Measurements from ENCODE around the gene DISP3.

The DISP3 gene

DNA sequence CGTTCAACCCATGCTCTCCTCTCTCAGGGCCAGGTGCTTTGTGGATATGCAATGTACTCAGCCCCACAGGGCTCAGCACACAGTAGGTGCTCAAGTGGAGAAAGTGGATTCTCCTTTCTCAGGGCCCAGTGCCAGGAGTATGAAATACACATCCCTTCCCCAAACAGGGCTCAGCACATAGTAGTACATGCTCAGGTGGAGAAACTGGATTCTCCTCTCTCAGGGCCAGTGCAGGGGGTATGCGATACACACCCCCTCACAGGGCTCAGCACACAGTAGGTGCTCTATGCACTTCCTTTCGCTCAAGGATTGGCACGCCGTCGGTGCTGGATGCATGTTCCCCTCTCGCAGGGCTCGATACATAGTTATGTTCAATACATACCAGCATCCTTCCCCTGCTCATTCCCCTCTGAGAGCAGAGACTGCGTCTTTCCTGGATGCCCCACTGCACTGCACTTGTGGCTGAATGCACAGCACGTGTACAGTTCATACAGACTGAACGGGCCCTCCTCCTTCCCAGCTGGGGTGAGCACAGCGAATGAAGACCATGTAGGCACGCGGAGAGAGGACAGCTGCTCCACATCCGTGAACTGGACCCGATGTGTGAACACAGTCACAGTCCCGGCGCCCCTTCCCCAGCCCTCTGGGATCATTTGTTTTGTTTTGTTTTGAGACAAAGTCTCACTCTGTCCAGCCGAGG lies 16.6 kb upstream of the DISP3 start:
- no peak for DNase-seq

DNA sequence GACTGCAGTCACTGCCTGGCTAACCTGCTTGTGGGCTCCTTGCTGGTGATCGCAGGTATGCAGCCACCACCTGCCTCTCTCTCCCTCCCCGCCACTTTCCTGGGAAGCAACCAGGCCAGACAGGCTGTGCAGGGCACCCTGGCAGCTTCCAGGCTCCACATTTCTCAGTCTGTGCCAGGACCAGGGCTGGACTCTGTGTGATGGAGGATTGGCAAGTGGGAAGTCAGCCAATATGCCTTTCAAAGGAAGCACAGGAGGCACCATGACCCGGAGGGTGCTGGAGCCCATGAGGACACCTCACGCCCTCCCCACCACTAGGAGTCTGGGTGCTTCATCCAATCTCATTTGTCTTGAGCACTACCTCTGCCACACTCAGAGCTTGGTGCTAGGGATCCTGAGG lies 15.8 kb upstream of the DISP3 start:
- DNase-seq = no peak

DNA sequence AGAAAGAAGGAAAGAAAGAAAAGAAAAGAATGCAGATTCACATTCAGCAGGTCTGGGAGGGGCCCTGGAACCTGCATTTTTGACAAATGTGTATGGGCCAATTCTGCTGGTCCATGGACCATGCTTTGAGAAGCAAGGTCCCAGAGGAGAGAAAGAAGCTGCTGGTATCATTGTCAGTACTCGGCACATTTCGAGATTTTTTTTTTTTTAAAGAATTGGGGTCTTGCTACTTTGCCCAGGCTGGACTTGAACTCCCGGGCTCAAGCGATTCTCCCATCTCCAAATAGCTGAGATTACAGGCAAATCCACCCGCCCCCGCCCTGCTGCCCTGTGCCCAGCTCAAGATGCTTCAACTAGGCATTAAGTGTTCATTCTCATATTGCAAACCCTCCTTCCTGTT lies 13.6 kb upstream of the DISP3 start:
- no peak for DNase-seq

DNA sequence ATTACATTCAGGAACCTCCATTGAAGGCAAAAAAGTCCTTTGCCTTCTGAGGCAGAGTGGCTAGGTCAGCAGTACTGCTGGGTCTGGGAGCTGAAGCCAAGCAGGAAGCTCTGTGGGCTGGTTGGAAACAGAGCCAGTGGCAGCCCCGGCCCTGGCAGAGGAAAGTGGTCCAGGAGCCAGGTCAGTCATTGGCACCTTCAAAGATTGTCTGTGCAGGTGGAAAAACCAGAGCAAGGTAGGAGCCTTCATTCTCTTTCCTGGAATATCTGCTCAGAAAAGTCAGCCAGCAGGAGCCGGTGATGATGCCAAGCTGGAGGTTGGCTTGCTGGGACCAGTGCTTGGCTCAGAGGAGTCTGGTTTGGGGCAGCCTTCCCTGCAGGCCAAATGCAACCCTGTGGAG lies 12.5 kb upstream of the DISP3 start:
- no peak for DNase-seq

DNA sequence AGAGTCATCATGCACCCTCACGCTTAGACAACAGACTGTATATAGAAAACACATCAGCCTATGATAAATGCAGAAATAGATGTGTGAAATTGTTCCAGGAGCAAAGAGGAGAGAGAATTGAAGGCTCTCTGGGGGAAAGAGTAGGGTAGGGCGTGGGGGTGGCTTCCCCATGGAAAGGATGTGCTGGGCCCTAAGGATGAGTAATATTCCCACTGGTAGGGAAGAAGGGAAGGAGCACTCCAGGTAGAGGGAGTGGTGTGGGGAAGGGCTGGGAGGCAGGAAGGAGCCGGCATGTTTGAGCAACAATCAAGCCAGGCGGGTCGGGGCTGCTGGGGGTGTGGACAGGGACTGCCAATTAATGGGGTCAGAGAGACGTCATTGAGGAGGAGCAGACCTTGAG lies 10.1 kb upstream of the DISP3 start:
- DNase-seq = no peak

DNA sequence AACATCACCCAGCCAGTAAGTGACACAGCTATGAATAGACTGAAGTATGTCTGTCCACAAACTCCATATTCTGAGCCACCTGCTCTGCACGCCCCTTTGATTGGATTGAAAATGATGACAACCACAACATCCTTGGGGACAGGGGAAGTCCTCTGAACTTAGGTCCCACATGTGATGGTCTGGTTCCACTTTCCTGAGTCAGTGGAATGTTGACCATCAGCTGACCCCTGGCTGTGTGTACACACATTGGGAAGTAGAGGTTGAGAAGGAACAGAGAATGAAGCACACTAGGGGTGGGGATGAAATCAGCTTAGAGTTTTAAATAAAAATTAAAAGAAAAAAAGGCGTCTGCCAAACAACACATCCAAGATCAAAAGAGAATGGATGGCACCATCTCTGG lies 8.0 kb upstream of the DISP3 start:
- DNase-seq = no peak

DNA sequence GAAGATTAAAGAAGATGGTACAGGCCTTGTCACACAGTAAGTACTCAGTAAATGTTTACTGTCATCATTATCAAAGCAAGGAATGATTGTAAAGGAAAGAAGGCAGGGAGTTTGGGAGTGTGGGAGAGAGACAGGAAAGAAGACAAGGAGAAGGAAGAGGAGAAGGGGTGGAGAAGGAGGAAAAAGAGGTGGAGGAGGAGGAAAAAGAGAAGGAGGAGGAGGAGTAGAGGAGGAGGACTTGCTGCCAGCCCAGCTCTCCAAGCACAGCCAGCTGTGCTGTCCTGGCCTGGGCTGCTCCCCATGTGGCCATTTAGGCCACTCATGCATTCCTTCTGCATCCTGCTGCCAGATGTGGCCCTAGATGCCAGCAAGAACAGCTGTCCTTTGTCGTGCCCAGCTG lies 7.5 kb upstream of the DISP3 start:
- no peak for DNase-seq

DNA sequence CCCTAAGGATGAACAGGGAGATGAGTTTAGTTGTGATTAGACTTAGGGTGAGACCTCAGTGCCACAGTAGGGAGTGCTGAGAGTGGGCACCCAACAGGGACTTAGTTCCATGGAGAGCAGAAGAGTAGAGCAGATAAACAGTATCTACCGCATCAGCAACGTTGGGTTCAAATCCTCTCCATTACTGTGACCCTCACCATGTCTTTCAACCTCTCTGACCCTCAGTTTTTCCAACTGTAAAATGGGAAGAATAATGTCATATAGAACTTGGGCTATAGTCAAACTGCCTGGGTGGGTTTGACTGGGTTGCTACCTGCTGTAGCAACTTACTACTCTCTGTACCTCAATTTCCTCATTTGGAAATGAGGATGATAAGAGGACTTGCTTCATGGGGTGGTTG lies 6.7 kb upstream of the DISP3 start:
- DNase-seq = no peak

DNA sequence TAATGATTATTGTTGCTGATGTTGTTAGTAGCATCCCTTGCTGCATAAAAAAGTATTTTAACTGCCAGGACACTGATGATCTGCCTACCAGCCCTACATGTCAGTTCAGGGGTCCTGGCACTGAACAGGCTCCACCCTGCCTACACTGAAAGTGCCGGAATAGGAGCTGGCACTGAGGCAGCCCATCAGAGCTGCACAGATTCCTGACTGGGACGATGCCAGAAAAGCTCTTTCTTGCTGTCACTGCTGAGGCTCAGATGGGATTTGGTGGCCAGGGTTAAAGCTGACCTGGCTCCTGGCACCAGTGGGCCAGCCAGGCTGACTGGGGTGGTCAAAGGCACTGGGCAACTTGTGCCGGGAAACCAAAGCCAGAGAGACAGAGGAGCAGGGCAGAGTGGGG lies 6.2 kb upstream of the DISP3 start:
- DNase-seq = no peak

DNA sequence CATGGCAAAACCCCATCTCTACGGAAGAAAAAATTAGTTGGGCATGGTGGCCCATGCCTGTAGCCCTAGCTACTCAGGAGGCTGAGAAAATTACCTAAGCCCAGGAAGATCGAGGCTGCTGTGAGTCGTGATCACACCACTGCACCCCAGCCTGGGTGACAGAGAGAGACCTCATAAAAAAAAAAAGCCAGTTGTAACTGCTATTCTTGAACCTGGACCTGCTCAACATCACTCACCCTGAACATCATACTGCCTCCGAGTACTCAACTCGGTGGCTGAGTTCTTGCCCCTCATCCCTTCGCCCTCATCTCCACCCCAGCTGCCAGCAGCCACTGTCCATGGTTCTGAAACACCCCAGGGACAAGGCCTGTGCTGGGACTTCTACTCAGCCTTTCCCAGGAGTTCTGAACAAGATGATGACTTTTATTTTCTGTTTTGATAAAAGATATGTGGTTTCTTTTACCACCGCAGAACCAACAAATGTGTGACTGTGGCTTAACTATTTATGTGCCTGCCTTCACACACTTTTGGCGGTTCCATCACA lies 5.4 kb upstream of the DISP3 start:
- peak; percentile 31 for DNase-seq

DNA sequence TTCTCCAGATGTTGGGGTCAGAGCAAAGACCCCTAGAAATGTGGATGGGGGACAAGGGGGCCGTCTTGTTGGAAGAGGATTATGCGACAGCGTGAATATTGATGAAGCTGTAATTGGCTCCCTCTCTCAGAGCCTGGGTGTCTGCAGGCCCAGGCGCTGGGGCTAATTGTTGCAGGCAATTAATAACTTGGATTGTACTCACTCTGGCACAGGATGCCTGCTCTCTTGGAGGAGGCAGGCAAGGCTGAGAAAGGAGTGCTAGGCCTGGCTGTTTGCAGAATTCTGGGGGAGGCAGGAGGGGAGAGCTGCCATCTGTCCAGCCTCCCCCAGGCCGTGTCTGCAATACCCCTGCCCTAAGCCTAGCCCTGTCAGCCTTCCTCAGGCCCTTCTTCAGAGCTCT lies 4.1 kb upstream of the DISP3 start:
- DNase-seq = no peak

DNA sequence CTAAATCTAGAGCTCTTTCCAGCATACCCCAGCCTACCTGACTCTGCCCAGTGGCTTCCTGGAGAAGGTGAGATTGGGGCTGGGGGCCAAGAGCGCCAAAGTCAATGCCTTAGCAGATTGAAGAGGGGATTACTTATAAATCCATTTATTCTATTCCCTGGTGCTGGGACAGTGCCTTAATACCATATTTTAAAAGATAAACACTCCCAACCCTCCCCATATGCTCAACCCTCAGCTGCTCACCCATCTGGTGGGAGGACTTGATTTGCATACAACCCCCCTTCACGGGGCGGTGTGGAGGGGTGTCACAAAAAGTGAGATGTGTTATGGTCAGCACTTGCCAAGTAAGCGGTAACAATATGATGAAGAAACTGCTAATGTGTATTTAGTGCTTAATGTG lies 3.2 kb upstream of the DISP3 start:
- no peak for DNase-seq

DNA sequence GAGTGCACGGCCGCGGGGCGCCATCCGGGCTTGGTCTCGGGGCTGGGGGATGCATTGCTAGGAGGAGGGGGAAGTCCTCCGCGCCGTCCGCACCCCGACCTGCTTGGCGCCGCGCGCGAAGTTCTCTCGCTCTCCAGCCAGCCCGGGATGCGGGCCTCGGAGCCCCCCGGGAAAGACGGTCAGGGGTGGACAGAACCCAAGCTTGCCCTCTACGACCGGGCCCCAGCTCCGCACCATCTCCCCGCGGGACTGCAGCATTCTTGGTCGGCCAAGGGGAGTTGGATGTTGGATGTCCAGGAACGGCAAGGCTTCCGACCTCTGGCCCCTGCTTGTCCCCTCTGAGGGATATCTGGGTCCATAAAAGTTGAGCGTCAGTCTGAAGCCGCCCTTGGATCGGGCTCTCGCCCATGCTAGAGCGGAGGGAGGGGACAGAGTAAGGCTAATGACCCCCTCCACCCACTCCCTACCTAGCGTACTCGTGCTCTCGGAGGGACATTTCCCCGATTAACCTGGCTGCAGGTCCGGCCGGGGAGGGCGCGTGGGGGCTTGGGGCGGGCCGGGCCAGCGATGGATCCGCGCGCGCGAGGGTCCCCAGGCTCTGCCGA lies 522 bp downstream of the DISP3 start:
- DNase-seq = no peak

DNA sequence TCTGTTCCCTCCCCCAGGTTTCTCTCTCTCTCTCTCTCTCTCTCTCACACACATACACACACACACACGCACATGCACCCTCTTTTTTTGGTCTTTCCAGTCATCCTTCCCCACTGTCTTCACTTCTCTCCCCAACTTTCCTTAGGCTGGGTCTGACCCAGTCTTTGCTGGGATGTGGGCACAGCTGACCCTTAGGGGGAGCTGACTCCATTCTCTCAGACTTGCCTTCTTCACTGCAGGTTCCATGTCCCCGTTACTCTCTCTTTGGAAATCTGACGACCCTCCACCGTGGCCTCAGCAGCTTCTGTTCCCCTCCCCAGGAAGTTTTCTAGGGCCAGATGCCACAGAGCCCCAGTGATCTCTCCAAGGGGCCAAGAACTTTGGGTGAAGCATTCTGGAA lies 2.1 kb downstream of the DISP3 start:
- no peak for DNase-seq

DNA sequence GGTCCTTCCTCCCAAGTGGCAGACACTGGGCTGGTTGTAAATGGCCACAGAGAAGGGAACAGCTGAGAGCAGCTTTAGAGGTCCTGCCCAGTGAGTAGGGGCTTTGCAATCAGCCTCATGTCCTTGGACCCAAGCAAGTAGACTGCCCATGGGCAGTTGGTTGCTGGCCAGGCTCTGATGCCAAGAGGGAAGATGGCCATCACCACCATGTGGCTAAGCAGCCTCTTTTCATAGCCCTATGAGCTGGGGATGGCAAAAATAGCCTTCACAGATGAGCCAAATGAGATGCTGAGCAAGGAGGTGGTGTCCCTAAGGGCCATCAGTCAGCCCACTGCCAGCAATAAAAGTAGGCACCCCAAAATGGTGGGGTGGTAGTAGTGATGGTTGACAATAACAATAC lies 3.2 kb downstream of the DISP3 start:
- DNase-seq = no peak

DNA sequence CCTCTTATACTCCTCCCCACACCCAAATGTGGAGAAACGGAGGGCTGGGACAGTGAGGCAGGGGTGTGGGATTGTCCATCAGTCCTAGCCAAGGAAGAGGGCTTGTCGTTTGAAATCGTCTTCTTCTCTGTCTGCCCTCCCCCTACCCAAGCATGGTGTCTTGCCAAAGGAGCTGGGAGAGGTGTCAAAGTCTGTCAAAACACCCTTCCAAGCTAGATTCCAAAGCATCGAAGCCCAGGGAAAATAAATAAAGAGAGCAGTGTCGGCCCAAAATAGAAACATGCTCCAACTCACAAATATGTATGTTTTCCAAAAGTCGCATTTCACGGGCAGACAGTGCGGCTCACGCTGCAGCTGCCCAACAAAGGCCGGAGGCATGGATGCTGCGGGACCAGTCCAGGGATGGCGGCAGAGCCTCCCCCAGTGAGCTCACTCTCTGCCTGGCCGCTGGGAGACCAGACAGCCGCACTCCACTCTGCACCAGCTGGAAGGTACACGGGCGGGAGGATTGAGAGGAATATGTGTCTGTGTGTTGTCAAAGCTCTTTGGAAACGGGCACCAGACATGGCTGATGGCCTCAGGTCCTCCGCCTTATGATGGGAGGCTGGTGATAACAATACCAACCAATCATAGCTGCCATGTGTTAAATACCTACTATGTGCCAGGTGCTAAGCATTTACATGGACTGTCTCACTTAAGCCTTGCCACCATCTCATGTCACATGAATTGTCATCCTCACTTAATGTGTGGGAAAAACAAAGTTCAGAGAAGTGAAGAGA lies 3.9 kb downstream of the DISP3 start:
- DNase-seq = no peak

DNA sequence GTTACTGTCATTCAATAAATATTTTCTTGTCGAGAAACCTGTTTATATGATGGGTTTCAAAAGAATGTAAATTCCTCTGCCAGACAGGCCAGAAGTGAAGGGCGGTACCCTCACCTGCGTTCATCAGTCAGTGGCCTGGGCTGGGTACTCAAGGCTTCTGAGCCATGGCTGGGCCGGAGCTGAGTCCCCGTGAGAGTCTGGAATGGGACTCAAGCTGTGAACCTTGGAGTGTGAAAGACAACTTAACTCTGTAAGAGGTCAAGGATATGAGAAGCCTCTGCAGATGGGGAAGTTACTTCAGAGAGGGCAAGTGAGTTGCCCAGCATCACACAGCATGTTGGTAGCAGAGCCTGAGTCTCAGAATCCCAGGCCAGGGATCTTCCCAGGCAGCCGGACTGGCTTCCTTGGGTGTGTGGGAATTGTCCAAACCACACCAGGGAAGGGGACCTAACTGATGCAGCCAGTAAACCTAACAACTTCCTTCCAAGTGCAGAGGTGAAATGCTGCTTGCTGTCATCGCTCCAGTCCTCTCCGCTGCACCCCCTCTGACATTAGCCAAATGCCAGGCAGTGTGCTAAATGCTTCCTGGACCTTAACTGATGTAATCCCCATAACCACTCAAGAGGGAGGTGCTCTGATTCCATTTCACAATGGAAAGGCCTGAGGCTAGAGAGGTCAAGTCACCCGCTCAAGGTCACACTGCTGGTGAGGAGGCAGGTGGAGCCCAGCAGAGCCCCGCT lies 4.8 kb downstream of the DISP3 start:
- no peak for DNase-seq

DNA sequence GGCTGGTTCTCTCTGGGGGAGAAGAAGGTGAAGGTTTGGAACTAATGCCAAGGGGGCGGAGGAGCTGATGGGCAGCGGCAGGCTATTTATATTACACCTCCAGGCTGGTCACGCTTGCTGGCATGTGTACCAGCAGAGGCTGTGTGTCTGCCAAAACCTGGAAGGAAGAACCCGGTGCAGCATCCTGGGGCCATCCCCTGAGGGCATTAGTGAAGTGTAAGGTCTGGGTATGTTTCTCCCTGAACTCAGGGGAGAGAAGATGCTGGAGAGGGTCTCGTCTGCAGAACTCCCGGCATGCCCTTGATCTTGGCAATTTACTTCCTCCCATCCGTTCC lies 5.3 kb downstream of the DISP3 start:
- no peak for DNase-seq

DNA sequence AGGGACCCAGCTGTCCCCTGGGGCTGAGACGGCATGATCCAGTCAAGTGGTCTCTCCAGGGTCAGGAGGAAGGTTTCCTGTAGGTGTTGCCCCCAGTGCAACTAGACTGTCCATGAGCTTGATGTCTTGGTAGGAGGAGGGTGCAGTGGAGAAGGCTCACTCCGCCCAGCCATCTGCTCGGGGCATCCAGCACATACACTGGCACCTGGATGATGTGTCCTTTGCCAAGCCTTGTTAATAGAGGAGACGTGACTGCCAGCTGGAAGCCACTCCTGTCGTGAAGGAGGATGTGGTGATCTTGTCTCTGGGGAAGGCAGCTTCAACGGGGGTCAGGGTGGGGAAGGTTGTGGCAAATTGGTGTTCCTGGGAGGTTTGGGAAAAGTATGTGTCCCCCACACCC lies 6.2 kb downstream of the DISP3 start:
- DNase-seq = no peak

DNA sequence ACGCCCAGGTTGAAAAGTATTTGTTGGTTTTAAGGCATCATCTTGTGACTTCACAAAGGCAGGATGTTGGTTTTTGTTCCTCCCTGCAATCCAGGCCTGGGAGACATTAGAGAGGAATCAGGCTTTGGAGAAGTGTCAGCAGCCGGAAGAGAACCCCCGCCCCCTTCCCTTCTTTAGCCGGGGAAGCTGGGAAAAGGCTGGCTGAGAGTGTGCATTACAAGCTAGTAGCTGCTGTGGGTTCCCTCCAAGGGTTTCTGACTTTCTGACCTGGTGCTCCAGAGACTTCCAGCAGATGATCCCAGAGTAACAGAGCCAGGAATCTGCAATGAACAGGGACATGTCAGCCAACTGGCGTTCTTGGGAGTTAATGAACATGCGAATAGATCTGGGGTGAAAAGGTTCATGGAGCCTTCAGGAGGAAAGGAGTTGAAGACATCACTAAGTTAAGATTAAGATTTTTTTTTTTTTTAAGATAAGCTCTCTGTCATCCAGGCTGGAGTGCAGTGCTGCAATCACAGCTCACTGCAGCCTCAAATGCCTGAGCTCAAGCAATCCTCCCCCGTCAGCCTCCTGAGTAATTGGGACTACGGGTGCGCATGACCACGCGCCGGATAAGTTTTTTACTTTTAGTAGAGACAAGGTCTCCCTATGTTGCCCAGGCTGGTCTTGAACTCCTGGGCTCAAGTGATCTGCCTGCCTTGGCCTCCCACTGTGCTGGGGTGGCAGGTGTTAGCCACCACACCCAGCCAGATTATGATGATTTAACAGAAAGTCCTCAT lies 7.5 kb downstream of the DISP3 start:
- no peak for DNase-seq

DNA sequence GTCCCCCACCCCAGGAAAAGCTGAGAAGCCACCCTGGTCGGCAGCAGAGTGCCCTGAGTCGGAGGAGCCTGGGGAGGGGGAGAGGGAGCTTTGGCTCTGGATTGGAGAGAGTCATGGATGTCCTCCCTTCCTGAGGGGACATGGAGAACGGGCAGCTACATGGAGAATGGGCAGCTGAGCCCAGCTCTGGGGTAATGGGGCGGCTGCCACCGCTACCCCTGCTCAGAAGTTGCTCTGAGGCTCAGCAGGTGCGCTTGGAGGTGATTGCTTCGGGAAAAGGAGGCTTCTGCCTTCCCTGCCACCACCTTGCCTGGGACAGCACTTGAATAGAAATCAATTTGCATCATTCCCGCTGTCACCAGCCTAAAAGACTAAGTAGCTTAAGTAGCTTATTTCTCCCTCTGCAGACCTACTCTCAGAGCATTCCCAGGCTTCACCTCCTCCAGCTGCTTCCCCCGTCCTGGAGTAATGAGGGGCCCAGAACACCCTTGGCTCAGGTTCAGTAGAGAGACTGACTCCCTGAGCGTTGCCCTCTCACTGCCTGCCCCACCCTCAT lies 8.3 kb downstream of the DISP3 start:
- DNase-seq = no peak

DNA sequence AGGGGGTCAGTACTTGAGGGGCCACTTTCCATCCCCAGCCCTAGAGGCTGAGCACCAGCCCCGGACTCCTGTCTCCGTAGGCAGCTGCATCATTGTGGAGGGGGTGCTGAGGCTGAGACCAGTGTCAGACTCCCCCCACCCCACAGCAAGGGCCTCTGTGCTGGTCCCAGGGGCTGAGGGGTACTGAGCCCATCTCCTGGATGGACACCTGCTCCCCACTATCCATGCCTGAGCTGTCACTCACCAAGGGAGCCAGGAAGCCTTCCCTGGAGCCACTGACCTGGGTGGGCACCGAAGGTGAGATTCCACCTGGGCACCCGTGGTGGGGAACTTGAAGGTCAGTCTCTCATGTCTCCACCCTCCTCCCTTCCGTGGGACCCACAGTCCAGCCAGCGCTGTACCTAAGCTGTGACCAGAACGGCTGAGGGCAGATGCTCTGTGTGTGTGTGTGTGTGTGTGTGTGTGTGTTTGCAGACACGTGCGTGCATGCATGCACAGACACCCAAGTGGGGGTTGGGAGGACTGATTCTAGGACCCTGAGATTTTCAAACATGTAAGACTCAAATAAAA lies 9.3 kb downstream of the DISP3 start:
- DNase-seq = no peak
